Stomach (tissue), 9 donors: Measurements from ENCODE around the gene TSPAN32. TPM values are rescaled to one million over a fixed set of nuclear protein-coding genes. Genes with fewer than 3 reads are reported as not detected.

Source experiments
- DNase-seq, 2 donors: peaks; one replicate each; pipeline versions ENCODE4 v3.0.0 to v3.0.0-alpha.2; 2013 to 2019
- H3K27ac ChIP-seq, 5 donors: fragments of 200-600 bp in 4 of 5; sonication (generic) in 4 of 5; one replicate each; pipeline ENCODE4 v1.5.1; 2013 to 2019; ENCODE audit warnings: mild to moderate bottlenecking in 1 of 5, moderate library complexity in 1 of 5
- H3K27me3 ChIP-seq, 3 donors: fragments of 200-600 bp; sonication (generic); one replicate each; pipeline ENCODE4 v1.5.1; 2017 to 2019; ENCODE audit warnings: mixed run types in 1 of 3
- H3K36me3 ChIP-seq, 4 donors: fragments of 200-600 bp; sonication (generic); 1 replicate in 3 of 4; 2 replicates in 1 of 4; pipeline ENCODE4 v1.5.1; 2016 to 2019
- H3K4me1 ChIP-seq, 4 donors: fragments of 200-600 bp; sonication (generic); one replicate each; pipeline ENCODE4 v1.5.1; 2016 to 2019
- H3K4me3 ChIP-seq, 4 donors: fragments of 200-600 bp; sonication (generic) in 3 of 4; one replicate each; pipeline ENCODE4 v1.5.1; 2016 to 2019; ENCODE audit warnings: mild to moderate bottlenecking in 1 of 4
- H3K9me3 ChIP-seq, 4 donors: fragments of 200-600 bp; sonication (generic); one replicate each; pipeline ENCODE4 v1.5.1; 2016 to 2019
- CTCF ChIP-seq, 7 experiments: fragments of 450-650 bp in 4 of 7; fragments of 200-600 bp in 3 of 7; sonication (generic) in 3 of 7; IDR thresholded peaks; one replicate each; pipeline ENCODE4 v1.5.1; 2016 to 2019; ENCODE audit warnings: antibody characterized with exemption in 7 of 7, control low read depth in 2 of 7, mild to moderate bottlenecking in 1 of 7
- EP300 ChIP-seq: sonication (generic); formaldehyde crosslinking; IDR thresholded peaks from one replicate; pipeline ENCODE4 v1.6.1; 2017; ENCODE audit warnings: antibody characterized with exemption
- POLR2A ChIP-seq, 4 donors: fragments of 450-650 bp; IDR thresholded peaks; one replicate each; pipeline ENCODE4 v1.6.1; 2016; ENCODE audit warnings: antibody characterized with exemption in 4 of 4, control low read depth in 2 of 4, mild to moderate bottlenecking in 1 of 4, moderate library complexity in 1 of 4
- POLR2AphosphoS5 ChIP-seq, 3 donors: sonication (generic); formaldehyde crosslinking; IDR thresholded peaks; one replicate each; pipeline ENCODE4 v1.6.1; 2016; ENCODE audit warnings: antibody characterized with exemption in 3 of 3
- WGBS, 5 donors: extraction: QIAGEN DNeasy Blood & Tissue Kit in 3 of 5; methylation state at CpG; one replicate each; pipeline versions ENCODE4 v1.1.5 to v1.1.7; 2013 to 2018; 5-methylcytosine and 5-hydroxymethylcytosine counted together
- intact Hi-C: fragments of 100-400 bp; cut with DNase I; formaldehyde crosslinking; loops from one replicate; pipeline ENCODE4 v1.15.1; 2023; ENCODE audit warnings: low total_unique reads
- polyA plus RNA-seq, 3 donors: library from polyadenylated mRNA; stranded (reverse); fragments of 200-250 nt; gene quantifications; one replicate each; pipeline ENCODE4 v1.2.3, GENCODE V29; 2013
- total RNA-seq, 5 donors: library from RNA; depleted of rRNA; stranded (reverse); fragments of >200 nt; gene quantifications; one replicate each; pipeline versions ENCODE4 v1.1.0 to v1.2.3, GENCODE V29; 2014 to 2016
- donor health status: healthy with polysubstance abuse.
- donor health status: Bipolar disorder and iron deficiency.
- donor health status: healthy.

TSPAN32 gene
- total and polyA plus RNA-seq, 8 donors = 1.1 to 9.0 (median 2.3) TPM; not detected in 4

GRCh38 chr11:2313051-2313951, 11.5 kb downstream of the TSPAN32 start:
- Histone ChIP-seq H3K36me3 (peaks cover 0 to 6% (median 0%) of the 10 kb centered on the region in 4 donors), H3K4me3 (no peak overlapping the region), H3K27me3 (no peaks in the 10 kb centered on the region), H3K9me3 (no peaks in the 10 kb centered on the region), H3K27ac (peak overlapping the region in 4 of 5 donors; percentile 39 to 81 (median 62)), H3K4me1 (peaks cover 16 to 47% (median 31%) of the 10 kb centered on the region in 4 donors)
- DNase-seq = no peak
- 83 to 94% (median 90%) methylated on average over 27 to 34 of the region's 34 CpGs for WGBS, 5 donors
- intact Hi-C loops = no loop called here
- TF ChIP-seq CTCF (IDR thresholded peaks at IDR 0.05) (no peak), POLR2AphosphoS5 (IDR thresholded peaks at IDR 0.05) (no peak)

- Histone ChIP-seq H3K9me3 (no peaks in the 10 kb centered on the region), H3K36me3 (peaks cover 0 to 6% (median 0%) of the 10 kb centered on the region in 4 donors), H3K4me1 (peaks cover 16 to 47% (median 31%) of the 10 kb centered on the region in 4 donors), H3K4me3 (no peak overlapping the region), H3K27me3 (no peaks in the 10 kb centered on the region), H3K27ac (peak overlapping the region; percentile 65 to 81 (median 80))
- 70 to 92% (median 85%) methylated on average over 6 to 7 of the region's 7 CpGs for WGBS, 5 donors
- intact Hi-C loops = no loop called here
- TF ChIP-seq POLR2A (IDR thresholded peaks at IDR 0.05) = no peak
- TF ChIP-seq POLR2AphosphoS5 (IDR thresholded peaks at IDR 0.05) = no peak
- TF ChIP-seq CTCF (IDR thresholded peaks at IDR 0.05) = no peak
- no peak for TF ChIP-seq EP300
- no peak for DNase-seq
Measured at GRCh38 chr11:2314136-2314524, 12.3 kb downstream of the TSPAN32 start.

- DNase-seq = peak; percentile 86 to 96
Measured at GRCh38 chr11:2314525-2315394, 12.9 kb downstream of the TSPAN32 start.

More at GRCh38 chr11:2314525-2315394, 12.9 kb downstream of the TSPAN32 start:
- H3K27ac ChIP-seq = peak overlapping the region; percentile 65 to 81 (median 80)
- peaks cover 16 to 47% (median 31%) of the 10 kb centered on the region in 4 donors for H3K4me1 ChIP-seq
- no peaks in the 10 kb centered on the region for H3K9me3 ChIP-seq
- TF ChIP-seq POLR2AphosphoS5 (IDR thresholded peaks at IDR 0.05) (peak in 1 of 3 donors; percentile 41), CTCF (IDR thresholded peaks at IDR 0.05) (no peak)
- WGBS, 5 donors = 24 to 34% (median 31%) methylated on average over 9 to 16 of the region's 16 CpGs
- intact Hi-C loops = no loop called here
- H3K36me3 ChIP-seq = peaks cover 0 to 6% (median 0%) of the 10 kb centered on the region in 4 donors
- H3K4me3 ChIP-seq = peak overlapping the region in 3 of 4 donors; percentile 5 to 19 (median 6)
- H3K27me3 ChIP-seq = no peaks in the 10 kb centered on the region
